HG03575 (cell line): ENCODE results near the gene DDAH1.

Experiments
- ATAC-seq: cut with Tn5 transposase; IDR thresholded peaks from one replicate; pipeline ENCODE4 v1.9.1; 2021; ENCODE audit not compliant: unreplicated experiment, insufficient number of reproducible peaks, low FRiP score; ENCODE audit errors: extremely low read depth

DDAH1 gene

GRCh38 chr1:85372683-85373377 lies 92.1 kb downstream of the DDAH1 start:
- no peak for ATAC-seq

- ATAC-seq, result no peak
Measured at GRCh38 chr1:85371021-85371420, 93.9 kb downstream of the DDAH1 start.

- ATAC-seq, result no peak
Measured at GRCh38 chr1:85368073-85368770, 96.7 kb downstream of the DDAH1 start.

- ATAC-seq, result no peak
Measured at GRCh38 chr1:85366391-85367170, 98.4 kb downstream of the DDAH1 start.

- ATAC-seq, result no peak
Measured at GRCh38 chr1:85365851-85366250, 99.1 kb downstream of the DDAH1 start.

- ATAC-seq, result no peak
Measured at GRCh38 chr1:85363521-85363920, 101.4 kb downstream of the DDAH1 start.

- no peak for ATAC-seq
Measured at GRCh38 chr1:85363092-85363491, 101.9 kb downstream of the DDAH1 start.

- no peak for ATAC-seq
Measured at GRCh38 chr1:85361606-85362296, 103.2 kb downstream of the DDAH1 start.

- ATAC-seq, result no peak
Measured at GRCh38 chr1:85360730-85361493, 104.0 kb downstream of the DDAH1 start.

- no peak for ATAC-seq
Measured at GRCh38 chr1:85359874-85360721, 104.9 kb downstream of the DDAH1 start.

- ATAC-seq, result no peak
Measured at GRCh38 chr1:85358702-85359438, 106.1 kb downstream of the DDAH1 start.

GRCh38 chr1:85357817-85358216 lies 107.1 kb downstream of the DDAH1 start:
- ATAC-seq, result no peak

GRCh38 chr1:85356130-85356529 lies 108.8 kb downstream of the DDAH1 start:
- no peak for ATAC-seq

GRCh38 chr1:85352055-85352454 lies 112.9 kb downstream of the DDAH1 start:
- ATAC-seq, result no peak

GRCh38 chr1:85351202-85351828 lies 113.6 kb downstream of the DDAH1 start:
- ATAC-seq, result no peak

- no peak for ATAC-seq
Measured at GRCh38 chr1:85349224-85349623, 115.7 kb downstream of the DDAH1 start.

GRCh38 chr1:85347908-85348307 lies 117.1 kb downstream of the DDAH1 start:
- ATAC-seq, result no peak
